Heart left ventricle (tissue), 16 donors: ENCODE measurements around the gene CYREN. TPM values are rescaled to one million over a fixed set of nuclear protein-coding genes. Genes with fewer than 3 reads are reported as not detected.

ENCODE experiments used
- ATAC-seq, 4 donors: fragments of 200-7000 bp; cut with Tn5 transposase; one replicate each; pipeline ENCODE4 v1.9.1; 2020 to 2022; ENCODE audit warnings: moderate library complexity in 4 of 4, mild to moderate bottlenecking in 3 of 4, moderate number of reproducible peaks in 1 of 4
- DNase-seq, 5 donors: peaks; one replicate each; pipeline ENCODE4 v3.0.0-alpha.2; 2020
- H3K27ac ChIP-seq, 12 donors: fragments of 200-600 bp; sonication (generic) in 4 of 12; one replicate each; pipeline versions ENCODE4 v1.5.0 to v1.8.0; 2016 to 2022; ENCODE audit warnings: mild to moderate bottlenecking in 2 of 12
- H3K27me3 ChIP-seq, 9 donors: fragments of 200-600 bp; sonication (generic) in 2 of 9; one replicate each; pipeline versions ENCODE4 v1.5.1 to v1.8.0; 2016 to 2022; ENCODE audit warnings: mild to moderate bottlenecking in 3 of 9
- H3K36me3 ChIP-seq, 9 donors: fragments of 200-600 bp; sonication (generic) in 2 of 9; one replicate each; pipeline versions ENCODE4 v1.5.0 to v1.8.0; 2018 to 2022; ENCODE audit warnings: mild to moderate bottlenecking in 2 of 9
- H3K4me1 ChIP-seq, 12 donors: fragments of 200-600 bp; sonication (generic) in 4 of 12; one replicate each; pipeline versions ENCODE4 v1.5.0 to v1.8.0; 2016 to 2022; ENCODE audit warnings: mild to moderate bottlenecking in 3 of 12
- H3K4me3 ChIP-seq, 12 donors: fragments of 200-600 bp; sonication (generic) in 4 of 12; one replicate each; pipeline versions ENCODE4 v1.5.0 to v1.8.0; 2017 to 2022; ENCODE audit warnings: mild to moderate bottlenecking in 9 of 12, moderate library complexity in 4 of 12
- H3K9me3 ChIP-seq, 12 donors: fragments of 200-600 bp; sonication (generic) in 4 of 12; one replicate each; pipeline versions ENCODE4 v1.5.0 to v1.8.0; 2016 to 2022; ENCODE audit warnings: mild to moderate bottlenecking in 1 of 12
- CTCF ChIP-seq, 12 donors: fragments of 200-600 bp; sonication (generic) in 4 of 12; IDR thresholded peaks; one replicate each; pipeline versions ENCODE4 v1.5.0 to v1.8.0; 2018 to 2022; ENCODE audit warnings: antibody characterized with exemption in 12 of 12, mild to moderate bottlenecking in 5 of 12
- POLR2A ChIP-seq, 2 donors: fragments of 450-650 bp; IDR thresholded peaks; one replicate each; pipeline ENCODE4 v1.6.1; 2017; ENCODE audit warnings: antibody characterized with exemption in 2 of 2, mild to moderate bottlenecking in 2 of 2, moderate library complexity in 2 of 2
- WGBS, 4 donors: extraction: QIAGEN DNeasy Blood & Tissue Kit in 2 of 4; methylation state at CpG; one replicate each; pipeline versions ENCODE4 v1.1.5 to v1.1.7; 2013 to 2018; 5-methylcytosine and 5-hydroxymethylcytosine counted together
- intact Hi-C, 10 donors: fragments of 100-400 bp; cut with DNase I; formaldehyde crosslinking; loops; one replicate each; pipeline versions ENCODE4 v1.11.1 to v1.14.2; 2022
- polyA plus RNA-seq, 2 donors: library from polyadenylated mRNA; stranded (reverse); fragments of 200-250 nt; gene quantifications; one replicate each; pipeline ENCODE4 v1.2.3, GENCODE V29; 2013
- total RNA-seq, 9 donors: library from RNA; depleted of rRNA in 2 of 9; stranded (reverse); fragments of >200 nt in 2 of 9; fragmentation: NEBNext Ultra II Directional in 3 of 9; extraction: Animal tissue kit (Norgen Biotek cat#: 25700) in 3 of 9; gene quantifications; one replicate each; pipeline versions ENCODE4 v1.1.0 to v1.2.4, GENCODE V29; 2016 to 2023
- donor health status: ischemic (EF 13 %, LVEDD 7.1; RV severe dilation, severe dysfunction).
- donor health status: healthy with polysubstance abuse.
- donor health status: DM: no; HTN: yes; CAD: no.
- donor health status: DM: no; HTN: no; CAD: no.
- donor health status: ischemic (EF 25% LVEDD 6.9; RV normal size, moderate dysfunction).
- donor health status: ischemic (EF 25% LVEDD 5.7; RV mildly dilated, moderate dysfunction).
- donor health status: healthy.
- donor health status: DM: yes; HTN: yes; CAD: no.
- donor health status: ischemic (EF 35%, LVEDD 5.7; RV mildly dilated, moderate dysfunction).
- donor health status: nonischemic (EF 11% LVEDD 7.7; RV severe dilation, severe dysfunction).
- donor health status: DM: yes; HTN: yes; CAD: no.
- donor health status: PGD.
- donor health status: ischemic (EF 29% LVEDD 5.4; RV normal size, mild dysfunction).
- donor health status: nonischemic (EF 23%, LVEDD 6.1; RV moderate dilation, normal function).

The CYREN gene
- total and polyA plus RNA-seq, 11 donors = 18.4 to 35.8 (median 24.9) TPM

- ATAC-seq = no peak
- no peak overlapping the region for H3K4me3 ChIP-seq
- H3K4me1 ChIP-seq = peaks cover 29 to 89% (median 83%) of the 10 kb centered on the region in 12 donors
- peak overlapping the region in 11 of 12 donors; percentile 58 to 90 (median 80) for H3K27ac ChIP-seq
- no peaks in the 10 kb centered on the region for H3K27me3 ChIP-seq
- intact Hi-C loops = loop anchor here in 4 of 10 donors (10.0 kb wide), 3 partner anchors 178 to 478 kb away; partner anchors contain the start of genes CALD1 (in 2 of the 4) and AGBL3 (in 1 of the 4)
- no peak for TF ChIP-seq CTCF (IDR thresholded peaks at IDR 0.05)
- no peak for TF ChIP-seq POLR2A (IDR thresholded peaks at IDR 0.05)
- peaks cover 0 to 55% (median 32%) of the 10 kb centered on the region in 9 donors for H3K36me3 ChIP-seq
- 93 to 99% (median 96%) methylated on average over 2 of the region's 2 CpGs for WGBS, 4 donors
- DNase-seq = no peak
- H3K9me3 ChIP-seq = no peaks in the 10 kb centered on the region
Observed at GRCh38 chr7:135162382-135163001, 8.0 kb downstream of the CYREN start.

GRCh38 chr7:135161669-135162068 is 8.8 kb downstream of the CYREN start:
- no peak for DNase-seq
- 63 to 74% (median 67%) methylated on average over 6 of the region's 6 CpGs for WGBS, 4 donors
- peaks cover 0 to 54% (median 24%) of the 10 kb centered on the region in 9 donors for H3K36me3 ChIP-seq
- H3K4me3 ChIP-seq = no peak overlapping the region
- TF ChIP-seq POLR2A (IDR thresholded peaks at IDR 0.05) (no peak), CTCF (IDR thresholded peaks at IDR 0.05) (no peak)
- H3K4me1 ChIP-seq = peaks cover 27 to 88% (median 79%) of the 10 kb centered on the region in 12 donors
- H3K27me3 ChIP-seq = no peaks in the 10 kb centered on the region
- peaks cover 0 to 4% (median under 1%) of the 10 kb centered on the region in 12 donors for H3K9me3 ChIP-seq
- ATAC-seq = peak in 1 of 4 donors; percentile 4
- intact Hi-C loops = loop anchor here in 4 of 10 donors (2.0 to 10.0 kb wide), 4 partner anchors 15 to 477 kb away; partner anchors contain the start of genes CALD1 (in 2 of the 4) and AGBL3 (in 1 of the 4)
- peak overlapping the region; percentile 58 to 90 (median 78) for H3K27ac ChIP-seq

- no peak for TF ChIP-seq POLR2A (IDR thresholded peaks at IDR 0.05)
- TF ChIP-seq CTCF (IDR thresholded peaks at IDR 0.05) = peak in 1 of 12 donors; percentile 18
- Histone ChIP-seq H3K27ac (peak overlapping the region; percentile 58 to 90 (median 78)), H3K4me1 (peaks cover 27 to 82% (median 73%) of the 10 kb centered on the region in 12 donors), H3K36me3 (peaks cover 0 to 48% (median 18%) of the 10 kb centered on the region in 9 donors), H3K4me3 (peak overlapping the region in 3 of 12 donors; percentile 5 to 21 (median 6)), H3K27me3 (no peaks in the 10 kb centered on the region), H3K9me3 (peaks cover 0 to 11% (median 6%) of the 10 kb centered on the region in 12 donors)
- ATAC-seq = peak in 3 of 4 donors; percentile 14 to 60 (median 17)
- intact Hi-C loops = loop anchor here in 4 of 10 donors (2.0 to 10.0 kb wide), 4 partner anchors 14 to 476 kb away; partner anchors contain the start of genes CALD1 (in 2 of the 4) and AGBL3 (in 1 of the 4)
- WGBS, 4 donors = 55 to 61% (median 60%) methylated on average over 9 of the region's 9 CpGs
- peak in 1 of 5 donors; percentile 39 for DNase-seq
Observed at GRCh38 chr7:135160858-135161653, 9.5 kb downstream of the CYREN start.
